Activated CD4-positive, alpha-beta T cell treated with anti-CD3 and anti-CD28 coated beads for 1 hour (primary cell): ENCODE data around the gene ARPC5L.

Experiments used
- DNase-seq: peaks from one replicate; pipeline ENCODE4 v3.0.0-alpha.2; 2020

Gene ARPC5L

DNA sequence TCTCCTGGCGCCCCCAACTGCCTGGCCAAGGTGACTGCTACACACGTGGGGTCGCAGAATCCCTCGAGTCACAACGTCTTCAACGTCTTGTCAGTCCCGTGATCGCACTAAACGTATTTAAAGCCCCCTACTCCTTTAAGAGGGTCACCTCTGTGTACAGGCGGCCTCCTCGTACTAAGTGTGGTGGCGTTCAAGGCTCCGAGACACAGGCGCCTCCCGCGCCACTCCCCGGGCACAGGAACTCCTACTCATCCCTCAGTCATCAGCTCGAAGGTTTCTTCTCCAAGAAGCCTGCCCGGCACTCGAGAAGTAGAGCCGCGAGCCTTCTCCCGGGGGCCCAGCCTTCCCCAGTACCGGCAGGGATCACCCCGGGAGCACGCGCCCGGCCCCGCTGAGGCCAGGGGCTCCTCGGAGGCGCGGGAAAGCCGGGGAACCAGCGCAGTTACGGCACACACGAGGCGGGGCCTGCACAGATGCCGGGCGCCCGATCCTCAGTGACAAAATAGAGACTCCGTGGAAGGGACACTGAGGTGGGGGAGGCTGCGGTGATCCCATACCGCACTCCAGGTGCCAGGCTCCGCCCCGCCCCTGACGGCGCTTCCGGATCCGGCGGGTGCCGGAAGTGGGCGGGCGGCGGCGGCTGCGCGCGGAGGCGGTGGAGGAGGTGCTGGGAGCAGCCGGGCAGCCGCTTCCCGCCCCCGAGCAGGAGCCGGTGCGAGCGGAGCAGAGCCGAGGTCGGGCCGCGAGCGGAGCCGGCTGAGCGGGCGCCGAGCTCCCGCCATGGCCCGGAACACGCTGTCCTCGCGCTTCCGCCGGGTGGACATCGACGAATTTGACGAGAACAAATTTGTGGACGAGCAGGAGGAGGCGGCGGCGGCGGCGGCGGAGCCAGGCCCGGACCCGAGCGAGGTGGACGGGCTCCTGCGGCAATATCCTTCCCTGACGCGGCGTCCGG, 6.9 kb downstream of the ARPC5L start:
- DNase-seq: peak; percentile 87

DNA sequence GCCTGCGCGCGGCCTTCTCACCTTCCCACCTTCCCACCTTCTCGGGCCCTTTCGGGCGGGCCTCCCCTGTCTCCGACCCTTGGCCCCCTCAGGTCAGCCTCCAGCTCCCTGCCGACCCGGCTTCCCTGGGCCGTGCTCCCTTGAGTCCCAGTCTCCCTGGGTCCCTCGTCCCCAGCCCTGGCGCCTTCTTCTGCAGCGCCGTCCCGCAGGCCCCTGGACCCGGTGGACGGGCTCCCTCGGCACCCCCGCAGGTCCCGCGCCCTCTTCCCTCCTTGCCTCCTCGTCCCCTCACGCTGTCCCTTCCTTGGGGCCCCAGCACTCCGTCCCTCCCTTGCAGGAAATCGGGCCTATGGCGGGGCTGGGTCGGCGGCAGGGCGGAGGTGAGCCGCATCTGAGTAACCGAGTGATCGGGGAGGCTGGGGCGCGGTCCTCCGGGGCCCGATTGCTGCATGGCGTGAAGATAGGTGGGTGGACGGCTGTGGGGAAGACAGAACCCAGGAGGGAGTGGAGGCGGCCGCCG, 7.6 kb downstream of the ARPC5L start:
- DNase-seq: peak; percentile 23

DNA sequence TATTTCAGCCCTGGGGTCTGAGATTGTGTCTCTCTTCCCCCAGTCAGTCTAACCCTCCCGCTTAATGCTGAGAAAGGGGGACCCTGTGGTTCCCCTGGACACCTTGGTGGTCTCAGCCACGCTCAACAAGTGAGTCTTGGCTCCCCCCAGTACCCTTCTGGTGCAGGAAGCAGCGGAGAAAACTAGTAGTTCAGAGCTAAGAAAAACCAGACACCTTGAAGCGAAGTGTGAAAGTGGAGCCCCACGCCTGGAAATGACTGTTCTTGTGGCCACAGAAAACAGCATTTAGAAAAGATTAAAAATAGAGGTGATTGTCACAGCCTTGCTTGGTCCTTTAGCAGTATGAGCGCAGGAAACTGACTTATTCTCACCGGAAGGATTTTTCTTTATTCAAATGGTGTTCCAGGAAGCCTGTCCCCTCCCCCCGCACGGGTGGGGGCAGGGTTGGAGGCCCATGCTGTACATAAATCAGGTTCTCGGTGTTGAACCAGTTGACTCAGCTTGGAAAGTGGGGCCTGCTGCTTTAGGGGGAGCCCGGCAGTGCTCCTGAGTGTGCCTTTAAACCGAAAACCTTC, 8.1 kb downstream of the ARPC5L start:
- DNase-seq: peak; percentile 62

DNA sequence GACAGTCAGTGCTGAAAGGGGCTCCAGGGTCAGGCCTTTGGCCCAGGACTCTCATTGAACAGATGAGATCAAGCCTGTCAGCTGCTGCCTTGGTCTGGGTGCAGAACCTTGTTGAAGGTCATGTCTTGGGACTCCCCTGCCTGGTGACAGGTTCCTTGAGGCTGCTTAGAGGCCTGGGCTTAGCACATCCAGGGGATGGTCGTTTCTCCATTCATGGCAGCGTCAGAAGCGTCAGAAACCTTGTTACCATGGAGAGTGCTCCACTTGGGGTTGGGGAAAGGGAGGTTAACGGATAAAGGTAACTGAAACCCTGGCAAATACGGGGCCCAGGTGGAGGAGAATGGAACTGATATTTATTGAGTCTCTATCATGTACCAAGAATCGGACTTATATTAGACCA, 8.8 kb downstream of the ARPC5L start:
- no peak for DNase-seq

DNA sequence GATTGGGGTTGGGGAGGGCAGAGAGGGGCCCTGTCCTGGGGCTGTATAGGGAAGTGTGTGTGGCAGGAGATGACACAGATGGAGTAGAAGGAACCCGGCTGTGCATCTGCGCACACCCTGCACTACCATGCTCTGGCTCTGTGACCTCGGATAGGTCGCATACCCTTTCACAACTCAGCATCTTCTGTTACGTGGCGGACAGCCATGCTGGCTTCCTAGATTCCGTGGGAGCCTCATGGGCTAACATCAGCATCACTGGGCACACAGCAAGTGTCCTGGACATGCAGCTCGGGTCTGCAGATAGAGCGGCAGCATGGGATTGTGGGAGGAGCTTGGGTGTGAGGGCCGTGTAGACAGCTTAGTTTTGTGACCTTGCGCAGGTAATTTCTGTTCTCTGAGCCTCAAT, 9.2 kb downstream of the ARPC5L start:
- DNase-seq: no peak

DNA sequence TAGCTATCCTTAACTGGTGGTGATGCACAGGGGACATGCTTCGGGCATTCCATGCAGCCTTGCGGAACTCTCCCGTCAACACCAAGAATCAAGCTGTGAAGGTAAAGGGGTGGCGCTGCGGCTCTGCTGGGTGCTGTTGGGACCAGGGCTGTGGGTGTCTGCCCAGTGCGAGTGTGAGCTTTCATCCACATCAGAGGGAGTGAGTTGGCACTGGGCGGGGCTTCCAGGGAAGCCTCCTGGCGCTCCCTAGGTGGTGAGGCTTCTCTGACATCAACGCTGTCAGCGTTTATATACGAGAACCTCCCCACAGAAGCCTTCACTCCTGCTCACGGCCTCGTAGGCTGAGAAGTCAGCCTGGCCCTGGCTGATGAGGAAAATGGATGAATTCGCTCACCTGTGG, 11.7 kb downstream of the ARPC5L start:
- no peak for DNase-seq

DNA sequence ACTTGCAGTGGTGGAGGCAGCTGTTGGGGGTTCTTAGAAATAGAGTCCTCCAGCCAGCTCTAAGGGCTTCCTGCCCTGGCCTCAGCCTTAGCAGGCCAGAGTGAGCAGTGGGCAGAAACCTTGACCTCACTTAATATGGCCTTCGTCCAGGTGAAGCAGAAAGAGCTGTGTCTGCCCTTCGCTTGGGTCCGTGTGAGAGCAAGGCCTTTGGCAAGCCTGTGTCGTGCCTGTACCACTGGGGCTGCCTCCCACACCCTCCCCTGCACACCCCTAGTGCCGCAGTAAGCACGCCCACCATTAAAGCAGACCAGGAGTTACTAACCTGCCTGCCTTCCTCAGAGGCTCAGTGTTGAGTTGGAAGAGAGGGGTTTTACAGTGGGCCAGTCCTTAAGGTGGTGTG, 13.6 kb downstream of the ARPC5L start:
- no peak for DNase-seq

DNA sequence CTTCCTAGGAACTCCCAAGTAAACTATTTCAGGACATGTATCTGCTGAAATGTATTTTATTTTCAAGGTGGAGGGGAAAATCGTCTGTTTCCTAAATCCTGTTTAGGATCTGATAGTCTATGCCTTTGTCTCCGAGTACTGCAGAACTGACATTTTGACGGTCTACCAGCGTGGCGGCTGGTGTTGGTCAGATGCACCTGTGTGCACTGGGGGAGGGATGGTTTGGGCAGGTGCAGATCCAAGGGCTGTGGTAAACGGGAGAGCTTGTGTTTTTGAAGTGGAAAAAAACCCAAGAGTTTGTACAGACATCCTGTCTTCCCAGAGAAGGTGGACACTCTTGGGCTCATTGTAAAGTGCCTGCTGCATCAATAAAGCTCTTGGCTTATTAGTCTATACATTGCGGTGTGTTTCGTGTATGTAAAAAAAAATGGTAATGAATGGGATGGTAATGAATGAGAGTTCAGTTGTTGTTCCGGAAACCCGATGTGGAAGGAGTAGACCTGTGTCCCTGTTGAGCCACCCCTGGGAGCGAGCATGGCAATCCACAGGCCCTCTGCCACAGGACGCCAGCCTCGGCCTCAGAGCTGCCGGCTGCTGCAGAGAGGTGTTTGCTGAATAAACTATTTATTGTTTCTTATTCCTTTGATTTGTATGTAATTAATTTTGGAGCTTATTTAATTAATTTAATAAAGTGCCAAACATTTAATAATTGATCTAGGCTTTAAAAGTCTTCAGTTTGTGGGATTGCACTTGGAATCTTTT, 15.3 kb downstream of the ARPC5L start:
- no peak for DNase-seq

DNA sequence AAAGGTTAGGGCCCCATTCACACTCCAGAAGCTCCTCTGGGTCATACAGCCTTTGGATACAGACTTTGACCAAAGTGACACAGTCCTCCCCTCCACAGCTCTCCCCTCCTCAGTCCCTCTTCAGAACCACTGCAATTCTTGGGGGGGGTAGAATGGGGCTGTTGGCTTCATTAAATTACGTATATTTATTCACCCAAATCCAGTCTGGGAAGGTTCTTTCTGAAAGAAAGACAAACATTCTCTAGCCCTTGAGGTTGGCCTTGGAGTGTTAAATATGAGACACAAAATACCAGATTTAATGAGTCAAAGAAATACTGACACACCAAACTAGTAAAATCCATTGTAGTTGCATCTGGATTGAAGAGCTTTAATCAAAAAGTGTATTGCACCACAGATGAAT, 16.1 kb downstream of the ARPC5L start:
- DNase-seq: no peak

DNA sequence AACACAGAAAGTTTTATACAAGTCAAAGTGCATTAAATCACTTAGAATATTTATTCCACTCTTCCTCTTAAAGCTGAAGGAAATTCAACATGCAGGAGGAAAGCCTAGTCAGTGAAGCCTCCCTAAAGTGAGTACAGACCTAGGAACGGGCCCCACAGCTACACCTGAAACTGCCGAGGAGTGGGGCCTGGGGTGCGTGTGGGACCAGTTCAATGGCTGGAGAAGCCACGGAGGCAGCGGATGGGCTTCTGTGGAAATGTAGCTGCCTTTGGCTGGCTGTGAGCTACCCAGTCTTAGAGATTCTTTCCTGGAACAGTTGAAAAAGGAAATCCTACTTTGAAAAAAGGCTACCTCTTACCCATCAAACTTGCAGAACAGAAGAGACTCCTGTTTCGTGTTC, 16.6 kb downstream of the ARPC5L start:
- no peak for DNase-seq

DNA sequence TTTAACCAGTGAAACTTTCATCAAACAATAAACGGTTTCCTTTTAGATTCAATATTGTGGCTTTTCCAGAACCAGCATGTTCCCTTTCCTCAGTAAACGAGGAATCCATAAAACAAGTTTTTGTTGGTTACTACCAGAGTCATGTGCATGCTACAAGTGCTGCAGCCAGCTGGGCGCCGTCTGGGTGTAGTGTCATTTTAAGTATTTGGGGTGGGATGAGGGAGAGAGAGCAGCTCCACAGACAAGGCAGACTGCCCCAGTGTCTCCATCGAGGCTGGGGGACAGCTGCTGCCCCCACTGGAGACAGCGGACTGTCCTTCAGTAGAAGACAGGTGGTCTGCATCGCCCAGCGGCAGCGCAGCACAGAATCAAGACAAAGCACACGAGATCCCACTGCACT, 17.3 kb downstream of the ARPC5L start:
- no peak for DNase-seq

DNA sequence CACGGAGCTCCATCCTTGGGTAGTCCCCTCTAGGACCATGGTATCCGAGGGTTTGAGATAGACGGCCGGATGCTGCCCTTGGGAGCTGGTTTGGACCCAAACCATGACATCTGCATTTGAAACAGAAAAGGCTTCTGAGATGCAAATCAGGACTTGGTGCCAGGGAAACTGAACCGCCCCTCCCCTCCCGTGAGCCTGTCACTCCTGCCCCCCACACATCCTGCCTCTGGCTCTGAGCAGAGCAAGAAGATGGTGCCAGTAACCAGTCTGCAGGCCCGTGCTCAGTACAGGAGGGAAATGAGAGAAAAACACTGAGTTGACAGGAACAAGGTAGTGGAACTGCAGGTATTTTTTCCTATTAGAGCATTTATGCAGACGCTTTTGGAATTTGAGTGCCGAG, 18.6 kb downstream of the ARPC5L start:
- DNase-seq: no peak

DNA sequence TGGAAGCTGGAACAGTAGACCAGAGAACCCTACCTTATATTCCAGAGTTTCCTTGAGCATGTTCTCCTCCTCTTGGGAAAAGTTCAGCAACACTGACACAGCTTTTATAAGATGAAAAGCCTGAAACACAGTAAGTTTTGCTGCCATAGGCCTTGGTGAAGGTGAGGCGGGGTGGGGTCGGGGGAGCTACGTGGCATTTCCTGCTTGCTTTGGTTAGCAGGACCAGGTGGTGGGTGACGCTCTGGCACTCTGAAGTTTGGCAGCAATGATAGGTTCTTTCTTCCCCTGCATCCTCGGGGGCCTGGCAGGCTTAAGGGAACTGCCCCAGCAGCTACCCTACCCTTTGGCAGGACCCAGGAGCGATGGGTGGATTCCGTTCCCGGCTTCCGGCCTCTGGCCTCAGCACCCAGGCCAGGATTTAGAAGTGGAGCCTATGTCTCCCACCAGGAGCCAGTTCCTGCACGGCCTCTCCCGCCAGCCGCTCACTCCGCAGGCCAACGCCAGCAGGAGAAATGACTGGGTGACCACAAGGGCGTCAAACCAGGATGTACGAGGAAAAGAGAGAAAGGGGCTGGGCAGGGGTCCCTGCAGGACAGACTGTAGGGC, 19.3 kb downstream of the ARPC5L start:
- DNase-seq: no peak

DNA sequence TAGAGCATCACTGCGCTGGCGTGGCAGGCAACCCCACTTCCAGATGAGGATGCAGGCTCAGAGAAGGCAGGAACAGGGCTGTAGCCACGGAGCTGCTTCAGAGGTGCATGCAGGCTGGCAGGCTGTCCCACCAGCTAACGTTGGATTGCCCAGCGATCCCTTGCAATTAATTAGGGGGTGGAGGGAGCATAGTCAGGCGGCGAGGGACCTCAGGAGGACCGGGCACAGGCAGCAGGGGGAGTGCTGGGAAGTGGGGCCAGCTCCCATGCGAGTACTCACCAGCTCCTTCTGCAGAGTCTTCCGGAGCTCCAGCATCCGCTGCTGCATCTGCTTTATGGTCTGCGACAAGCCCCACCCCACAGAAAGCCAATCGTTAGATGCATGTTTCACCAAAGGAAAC, 20.3 kb downstream of the ARPC5L start:
- no peak for DNase-seq

DNA sequence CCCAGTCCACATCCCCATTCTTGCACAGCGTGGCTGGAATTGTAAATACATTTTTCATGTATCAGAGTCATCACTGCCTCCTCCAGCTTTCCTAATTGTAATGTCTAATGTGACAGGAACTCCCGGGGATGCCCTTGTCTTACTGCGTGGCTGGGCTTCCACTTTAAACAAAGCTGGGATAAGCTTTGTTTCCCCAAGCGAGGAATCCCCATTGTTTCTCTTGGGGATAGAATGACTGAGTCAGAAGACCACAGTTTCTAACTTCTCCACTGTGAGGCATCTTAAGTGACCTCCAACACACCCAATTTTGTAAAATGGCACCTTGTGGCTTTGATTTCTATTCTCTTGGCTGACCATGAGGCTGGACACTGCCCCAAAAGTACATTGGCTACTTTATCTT, 22.4 kb downstream of the ARPC5L start:
- DNase-seq: no peak

DNA sequence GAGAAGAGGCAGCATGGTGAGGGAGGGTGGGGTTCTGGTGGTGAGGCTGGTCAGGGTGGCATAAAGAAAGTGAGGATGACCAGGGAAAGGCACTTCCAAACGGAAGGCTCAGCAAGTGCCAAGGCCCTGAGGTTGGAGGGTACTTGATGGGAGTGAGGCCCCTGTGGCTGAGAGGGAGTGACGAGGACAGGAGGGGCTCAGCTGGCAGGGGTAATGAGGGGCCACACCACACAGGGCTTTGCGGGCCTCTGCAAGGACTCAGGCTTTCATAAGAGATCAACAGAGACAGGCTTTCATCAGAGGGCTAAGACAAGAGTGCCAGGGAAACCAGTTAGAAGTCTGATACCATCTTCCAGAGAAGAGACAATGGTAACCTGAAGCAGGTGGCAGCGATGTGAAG, 23.6 kb downstream of the ARPC5L start:
- no peak for DNase-seq

DNA sequence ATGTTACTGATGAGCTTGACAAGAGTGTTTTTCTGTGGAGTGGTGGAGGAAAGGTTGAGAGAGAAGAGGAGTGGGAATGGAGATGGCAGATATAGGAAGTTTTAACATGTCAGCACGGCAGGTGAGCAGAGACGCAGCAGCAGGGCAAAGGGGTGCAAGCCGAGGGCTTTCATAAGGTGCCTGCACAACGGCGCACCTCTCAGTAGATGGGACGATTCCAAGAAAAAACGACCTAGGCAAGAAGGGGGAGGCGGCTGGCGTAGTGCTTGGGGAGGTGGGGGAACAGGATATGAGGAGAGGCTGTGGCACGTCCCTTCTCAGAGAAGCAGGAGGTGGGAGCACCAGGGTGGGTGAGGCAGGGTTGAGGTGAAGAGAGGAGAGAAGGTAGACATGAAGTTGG, 24.5 kb downstream of the ARPC5L start:
- no peak for DNase-seq

DNA sequence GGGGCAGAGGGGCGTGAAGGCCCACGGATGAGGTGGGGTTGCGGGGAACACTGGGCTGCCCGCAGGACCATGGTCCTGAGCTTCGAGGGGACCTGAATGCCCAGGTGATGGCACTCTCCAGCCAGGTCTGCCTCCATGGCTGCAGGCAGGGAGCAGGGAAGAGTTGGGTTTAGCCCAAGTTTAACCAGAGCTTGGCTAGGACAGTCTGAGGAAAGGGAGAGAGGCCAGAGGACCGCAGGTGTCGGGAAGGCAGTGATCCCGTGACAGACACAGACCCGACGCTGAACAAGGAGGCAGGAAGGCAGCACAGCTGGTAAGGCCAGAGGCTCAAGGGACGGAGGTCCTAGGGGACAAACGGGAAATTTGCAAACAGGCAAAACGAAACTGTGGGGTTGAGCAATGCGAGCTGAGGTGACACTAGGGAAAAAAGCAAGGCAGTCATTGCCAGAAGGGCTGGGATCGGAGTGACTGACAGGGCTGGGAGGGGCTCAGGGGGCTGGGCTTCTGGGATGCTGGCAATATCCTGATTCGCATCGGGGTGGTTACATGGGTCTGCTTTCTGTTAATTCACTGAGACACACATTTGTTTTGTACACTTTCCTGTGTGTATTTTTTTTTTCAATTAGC, 25.0 kb downstream of the ARPC5L start:
- DNase-seq: no peak

DNA sequence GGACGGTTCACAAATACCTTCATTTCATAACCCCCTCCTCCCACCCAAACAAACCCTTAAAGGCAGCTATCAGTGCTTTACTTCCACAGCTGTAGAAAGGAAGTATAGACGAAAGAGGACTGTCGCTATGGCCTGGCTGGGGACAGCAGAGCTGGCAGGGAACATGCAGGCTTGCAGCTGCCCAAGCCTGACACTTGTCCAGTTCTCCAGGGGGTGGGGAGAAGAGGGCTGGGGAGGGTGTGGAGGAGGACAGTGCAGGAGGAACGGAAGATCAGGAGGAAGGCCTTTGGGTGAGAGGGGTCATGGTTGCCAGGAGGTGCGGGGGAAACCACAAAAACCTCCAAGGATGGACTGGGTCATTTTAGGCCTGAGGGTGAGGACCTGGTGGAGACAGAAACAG, 25.9 kb downstream of the ARPC5L start:
- no peak for DNase-seq

DNA sequence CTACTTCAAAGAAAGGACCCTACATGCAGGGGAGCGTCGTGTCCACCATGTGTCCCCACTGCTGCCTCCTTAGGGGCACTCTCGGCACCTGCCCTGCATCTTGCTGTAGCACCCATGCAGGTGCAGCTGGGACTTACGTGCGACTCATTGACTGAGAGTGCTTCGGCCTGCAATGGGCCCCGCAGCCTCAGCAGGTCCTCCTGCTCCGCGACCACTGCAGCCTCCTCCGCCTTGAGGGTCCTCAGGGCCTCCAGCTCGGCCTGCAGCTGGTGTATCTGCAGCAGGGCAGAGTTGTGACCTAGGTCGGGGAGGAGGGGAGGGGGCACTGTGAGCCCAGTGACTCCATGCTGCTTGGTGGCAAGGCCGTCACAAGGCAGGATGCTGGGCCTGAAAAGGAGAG, 27.1 kb downstream of the ARPC5L start:
- no peak for DNase-seq

DNA sequence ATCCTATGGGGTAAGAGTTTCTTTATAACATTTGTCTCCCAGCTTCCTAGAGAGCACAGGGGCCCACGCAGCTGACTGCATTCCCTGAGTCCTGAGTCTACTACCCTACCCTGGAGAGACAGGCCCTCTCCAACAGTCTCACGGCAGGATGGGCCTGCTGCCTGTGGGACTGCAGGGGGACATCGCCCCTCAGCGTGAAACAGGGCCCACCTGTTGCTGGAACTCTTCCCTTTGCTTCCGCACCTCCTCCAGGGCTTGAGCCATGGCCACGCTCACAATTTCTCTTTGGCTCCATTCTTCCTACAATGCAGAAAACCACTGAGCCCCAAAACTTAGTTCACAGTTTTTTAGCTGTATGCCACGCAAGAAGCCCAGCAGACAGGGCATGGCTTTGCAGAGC, 28.2 kb downstream of the ARPC5L start:
- DNase-seq: no peak

DNA sequence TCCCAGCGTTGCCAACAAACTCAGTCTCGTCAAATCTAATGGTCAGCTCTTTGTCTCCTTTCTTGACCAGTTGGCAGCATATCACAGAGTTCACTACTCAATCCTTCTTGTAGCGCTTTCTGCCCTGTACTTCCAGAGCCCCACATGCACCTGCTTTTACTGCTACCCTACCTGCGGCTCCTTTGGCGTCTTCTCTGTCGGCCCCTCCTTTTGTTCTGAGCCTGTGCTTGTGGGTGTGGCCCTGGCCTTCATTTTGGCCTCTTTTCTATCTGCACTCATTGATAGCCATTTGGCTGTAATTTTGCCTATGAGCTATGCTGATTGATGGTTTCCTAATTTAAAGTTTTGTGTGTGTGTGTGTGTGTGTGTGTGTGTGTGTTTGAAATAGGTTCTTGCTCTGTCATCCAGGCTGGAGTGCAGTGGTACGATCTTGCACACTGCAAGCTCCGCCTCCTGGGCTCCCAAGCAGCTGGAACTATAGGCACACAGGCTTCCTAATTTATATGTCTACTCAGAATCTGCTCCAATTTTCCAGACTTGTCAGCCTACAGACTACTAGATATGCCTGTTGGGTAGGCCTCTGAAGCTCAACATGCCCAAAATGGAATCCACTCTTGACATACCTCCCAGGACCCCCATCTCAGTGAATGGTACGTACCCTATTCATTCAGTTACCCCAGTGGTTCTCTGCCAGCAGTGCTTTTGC, 32.3 kb downstream of the ARPC5L start:
- no peak for DNase-seq
